NK-92 treated with Interleukin-12 subunit alpha and Interleukin-12 subunit beta, amount 100 ng/mL, for 24 hours (cell line): ENCODE data around the gene GORASP1.
A peak's percentile ranks its signal among the peaks of the same experiment; 100 is the strongest.

Experiments
- DNase-seq: peaks from one replicate; lab custom pipeline; 2025; lab: John Stamatoyannopoulos, UW

Gene GORASP1

DNA sequence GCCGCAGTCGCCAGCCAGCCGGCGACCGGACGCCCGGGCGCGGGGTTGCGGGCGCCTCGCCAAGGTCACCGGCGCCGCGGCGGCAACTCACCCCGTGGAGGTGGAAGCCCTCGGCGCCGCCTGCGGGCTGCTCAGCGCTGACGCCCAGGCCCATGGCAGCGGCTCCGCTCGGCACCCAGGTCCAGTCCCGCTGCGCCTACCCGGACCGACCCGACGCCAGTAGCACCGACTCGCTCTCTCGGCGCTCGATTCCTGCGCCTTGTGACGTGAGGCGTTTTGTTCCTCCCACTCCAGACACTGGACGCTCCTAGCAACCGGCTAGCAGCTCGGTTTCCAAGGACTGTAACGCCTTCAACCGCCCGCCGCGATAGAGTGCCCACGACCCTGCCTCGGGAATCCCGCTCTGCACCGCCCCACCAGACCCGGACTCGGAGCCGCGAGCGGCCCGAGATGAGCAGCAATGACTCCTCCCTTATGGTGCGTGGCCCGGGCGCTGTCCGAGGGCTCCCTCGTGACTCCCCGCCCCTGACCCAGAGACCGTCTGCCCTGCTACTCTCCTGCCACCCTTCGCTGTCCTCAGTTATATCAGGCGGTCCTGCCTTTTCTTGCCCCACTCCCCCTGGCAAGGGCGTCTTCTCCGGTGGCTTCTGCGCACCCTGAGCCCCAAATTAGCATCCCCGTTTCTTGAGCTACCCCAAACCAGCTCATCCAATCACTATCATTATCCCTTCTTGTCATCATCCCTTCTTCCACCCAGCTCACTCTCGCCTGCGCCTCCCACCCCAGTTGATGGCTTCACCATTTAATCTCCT, at the start of gene GORASP1, which contains the start of gene TTC21A:
GORASP1 (minus strand) TSS at position 240 of the 812 bp plus-strand sequence; CDS start at position 154, 86 bp downstream.
TTC21A (plus strand) TSS at position 293 of the 812 bp plus-strand sequence; CDS start at position 451, 158 bp downstream.
- peak; percentile 13 for DNase-seq

DNA sequence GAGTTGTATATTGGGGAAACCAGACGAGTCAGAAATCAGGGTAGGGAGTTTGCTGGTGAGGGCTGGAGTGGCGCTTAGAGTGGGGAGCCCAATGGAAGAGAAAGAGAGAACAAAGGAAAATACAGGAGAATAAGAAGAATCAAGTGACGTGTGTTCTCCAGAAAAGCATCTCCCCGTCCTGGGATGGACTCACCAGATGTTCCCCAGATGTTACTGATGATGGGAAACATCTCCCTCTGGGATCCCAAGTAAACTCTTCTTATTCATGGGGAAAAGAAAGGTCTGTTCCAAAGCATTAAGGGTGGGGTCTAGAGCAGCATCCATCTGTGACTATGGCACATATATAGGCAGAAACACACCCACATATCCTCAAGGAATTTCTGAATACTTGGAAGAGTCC, 49.0 kb upstream of the GORASP1 start:
- DNase-seq = no peak

DNA sequence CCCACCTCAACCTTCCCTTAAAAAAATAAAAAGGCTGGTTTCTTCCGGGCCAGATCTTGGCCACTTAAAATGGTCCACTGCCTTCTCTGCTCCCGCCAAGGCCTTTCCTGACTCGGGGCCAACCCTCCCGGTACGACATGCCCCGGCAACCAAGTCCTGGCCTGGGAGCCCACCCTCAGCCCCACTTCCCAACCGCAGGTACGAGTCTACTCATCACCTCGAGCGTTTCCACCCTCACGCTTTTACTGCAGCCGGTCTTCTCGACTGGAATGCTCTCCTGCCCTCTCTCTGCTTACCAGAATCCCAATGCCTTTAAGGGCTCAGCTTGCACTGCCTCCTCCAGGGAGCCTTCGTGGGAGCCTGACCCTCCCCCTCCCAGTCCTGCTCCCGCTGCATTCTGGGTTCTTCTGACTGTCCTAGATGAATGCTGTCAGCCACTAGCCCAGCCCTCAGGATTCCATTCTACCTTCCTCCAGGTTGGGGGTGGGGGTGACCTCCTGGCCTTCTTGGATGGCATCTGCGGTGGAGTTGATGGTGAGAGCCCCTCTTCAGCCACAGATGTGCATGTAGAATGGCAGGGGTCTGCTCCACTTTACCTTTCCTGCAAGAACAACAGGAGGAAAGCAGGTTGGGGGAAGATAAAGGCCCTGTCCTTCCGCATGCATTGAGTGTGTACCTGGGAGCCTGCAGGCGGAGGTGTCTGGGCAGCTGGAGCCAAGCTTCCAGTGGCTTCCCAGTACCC, 47.0 kb upstream of the GORASP1 start:
- DNase-seq = no peak

GRCh38 chr3:39153977-39154279, 46.5 kb upstream of the GORASP1 start:
- no peak for DNase-seq

GRCh38 chr3:39150803-39151631, 43.6 kb upstream of the GORASP1 start:
- DNase-seq = peak; percentile 24

- DNase-seq = no peak
Observed at GRCh38 chr3:39150148-39150802, 42.8 kb upstream of the GORASP1 start.

- DNase-seq = no peak
Observed at GRCh38 chr3:39149498-39150147, 42.2 kb upstream of the GORASP1 start.

DNA sequence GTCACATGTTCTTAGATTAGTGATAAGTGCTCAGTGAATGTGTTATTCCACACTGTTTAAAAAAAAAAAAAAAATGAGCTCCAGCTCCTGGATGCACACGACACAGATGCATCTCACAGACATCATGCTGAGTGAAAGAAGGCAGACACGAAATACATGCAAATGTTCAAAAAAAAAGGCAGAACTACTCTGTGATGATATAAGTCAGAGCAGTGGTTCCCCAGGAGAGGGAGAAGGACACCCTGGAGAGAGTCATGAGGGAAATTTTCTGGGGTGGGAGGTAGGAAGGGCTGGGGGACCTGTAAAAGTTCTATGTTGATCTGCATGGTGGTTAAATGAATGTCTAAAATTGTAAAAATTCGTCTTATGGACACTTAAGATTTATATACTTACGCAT, 41.6 kb upstream of the GORASP1 start:
- DNase-seq = no peak

DNA sequence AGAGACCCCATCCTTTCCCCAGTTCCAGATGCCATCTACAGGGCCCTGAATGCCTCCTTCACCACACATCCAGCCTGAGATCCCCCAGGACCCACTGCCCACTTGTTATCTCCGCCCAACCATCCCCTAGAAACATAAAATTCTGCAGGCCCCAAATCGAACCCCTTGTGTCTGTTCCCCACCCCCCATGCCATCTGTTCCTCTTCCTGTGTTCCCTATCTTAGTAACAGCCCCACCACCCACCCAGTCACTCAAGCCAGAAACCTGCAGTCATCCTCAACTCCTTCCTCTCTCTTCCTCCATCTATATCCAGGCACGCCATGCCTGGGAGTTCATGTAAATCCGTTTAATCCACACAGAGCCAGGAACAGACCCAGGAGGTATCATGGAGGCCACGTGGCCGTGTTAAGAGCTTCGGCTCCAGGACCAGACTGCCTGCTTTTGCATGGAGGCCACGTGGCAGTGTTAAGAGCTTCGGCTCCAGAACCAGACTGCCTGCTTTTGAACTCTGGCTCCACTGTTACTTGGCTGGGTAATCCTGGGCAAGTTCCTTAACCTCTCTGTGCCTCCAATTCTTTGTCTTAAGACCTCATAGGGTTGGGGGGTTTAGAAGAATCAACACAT, 41.1 kb upstream of the GORASP1 start:
- no peak for DNase-seq

DNA sequence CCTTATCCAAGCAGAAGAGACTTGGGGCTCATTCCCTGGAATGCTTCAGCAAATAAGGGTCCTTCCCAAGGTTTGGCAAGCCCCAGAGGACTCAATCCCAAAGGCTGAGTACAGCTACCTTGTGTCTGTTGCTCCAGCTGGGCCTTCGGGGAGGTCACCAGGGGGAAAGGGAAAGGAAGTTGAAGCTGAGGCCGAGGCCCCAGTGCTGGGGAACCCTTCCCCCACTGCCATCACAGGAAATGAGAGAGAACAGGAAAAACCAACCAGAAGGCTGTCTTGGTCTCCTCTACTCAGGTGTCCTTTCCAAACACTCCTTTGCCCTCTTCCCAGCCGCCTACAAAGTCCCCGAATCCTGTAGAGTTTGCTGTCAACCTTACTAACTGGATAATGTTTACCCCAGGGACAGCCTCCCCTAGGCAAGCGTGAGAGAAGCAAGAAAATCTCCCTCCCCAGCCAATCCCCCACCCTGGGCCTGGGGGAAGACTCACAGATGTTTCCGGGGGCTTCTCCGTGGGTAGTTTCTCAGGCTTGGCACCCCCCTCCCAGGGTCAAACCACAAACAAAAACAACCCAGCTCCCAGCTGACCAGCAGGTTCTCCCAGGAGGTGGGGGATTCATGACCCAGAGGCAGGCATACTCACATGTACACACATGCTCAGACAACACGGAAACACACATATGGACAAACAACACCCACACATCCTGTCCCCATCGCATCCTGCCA, 40.4 kb upstream of the GORASP1 start:
- no peak for DNase-seq

GRCh38 chr3:39146611-39147591, 39.5 kb upstream of the GORASP1 start:
- DNase-seq = peak; percentile 31

- no peak for DNase-seq
Observed at GRCh38 chr3:39146083-39146501, 38.7 kb upstream of the GORASP1 start.

- no peak for DNase-seq
Observed at GRCh38 chr3:39144748-39145380, 37.4 kb upstream of the GORASP1 start.

GRCh38 chr3:39144095-39144747, 36.8 kb upstream of the GORASP1 start:
- no peak for DNase-seq

DNA sequence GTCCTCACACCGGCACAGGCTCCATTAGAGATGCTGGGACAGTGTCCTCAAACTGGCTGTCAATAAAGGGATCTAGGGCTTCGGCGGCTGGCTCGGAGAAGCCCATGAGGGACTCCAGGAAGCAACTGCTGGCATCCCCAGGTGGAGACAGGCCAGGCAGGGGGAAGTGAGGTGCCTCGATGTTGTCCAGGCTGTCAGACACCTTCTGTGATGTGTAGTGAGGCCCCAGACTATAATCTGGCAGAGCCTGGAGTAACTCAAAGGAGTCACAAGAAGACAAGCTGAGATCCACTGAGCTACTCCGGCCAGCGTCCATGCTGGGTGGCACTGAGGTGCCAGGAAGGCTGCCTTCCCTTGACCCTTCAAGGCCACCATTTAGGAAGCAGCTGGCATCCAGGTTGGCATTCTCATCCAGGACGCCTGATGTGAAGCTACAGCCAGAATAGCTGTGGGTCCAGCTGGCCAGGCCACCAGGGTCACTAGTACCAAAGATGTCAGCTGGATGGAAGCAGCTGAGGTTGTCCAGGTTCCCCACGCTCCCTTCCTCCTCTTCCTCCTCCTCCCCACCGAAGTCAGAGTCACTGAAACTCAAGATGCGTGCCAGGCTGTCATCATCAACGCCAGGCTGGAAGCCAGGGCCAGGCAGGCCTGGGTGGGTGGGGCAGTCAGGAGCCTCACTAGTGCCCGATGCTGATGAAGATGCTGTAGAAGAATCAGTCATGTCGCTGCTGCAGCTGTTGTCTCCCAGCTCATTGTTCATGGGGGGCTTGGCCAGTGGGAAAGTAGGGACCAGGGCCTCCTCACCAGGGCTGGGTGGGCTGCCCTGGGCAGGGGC, 35.8 kb upstream of the GORASP1 start:
- no peak for DNase-seq

DNA sequence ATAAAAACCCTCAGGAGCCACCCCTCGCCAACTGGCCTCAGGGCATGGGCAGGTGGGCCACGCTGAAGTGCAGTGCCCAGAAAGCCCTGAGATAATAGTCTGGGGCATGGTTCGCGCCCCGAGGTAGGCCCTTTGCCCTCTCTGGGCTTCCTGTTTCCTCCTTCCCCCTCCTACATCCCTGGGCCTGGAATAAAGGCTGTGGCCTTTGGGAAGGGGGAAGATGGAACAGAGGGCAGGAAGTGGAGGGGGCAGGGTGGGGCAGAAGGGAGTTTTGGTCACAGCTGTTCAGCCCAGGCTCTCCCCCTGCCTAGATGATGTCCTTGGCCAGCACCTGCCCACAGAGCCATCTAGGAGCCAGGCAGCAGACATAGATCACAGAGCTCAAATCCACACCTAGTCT, 34.6 kb upstream of the GORASP1 start:
- DNase-seq = no peak
